SK-N-SH (cell line): Measurements from ENCODE around the gene PIANP. TPM values are rescaled to one million over a fixed set of nuclear protein-coding genes. Genes with fewer than 3 reads are reported as not detected.
"Not testable (repeated sequence)": the region's sequence is repeated elsewhere in the genome, so short reads cannot be mapped to it uniquely, and the experiment has no call there.

Experiments
- CTCF ChIA-PET: fragments of 300-600, 350-600 bp; formaldehyde crosslinking; extraction: SDS; loops from one replicate; lab custom pipeline; 2021; lab: Yijun Ruan, JAX
- POLR2A ChIA-PET: fragments of 350-600 bp; sonication (Branson Sonifier 250); formaldehyde crosslinking; extraction: SDS; loops from one replicate; lab custom pipeline; 2020; ENCODE audit warnings: antibody characterized with exemption, inconsistent platforms; lab: Yijun Ruan, JAX
- DNase-seq: peaks from one replicate; pipeline ENCODE4 v3.0.0; 2012
- H2AFZ ChIP-seq: fragments of 200-600 bp; sonication (generic); 2 replicates; pipeline ENCODE4 v1.8.1; 2016; ENCODE audit warnings: antibody characterized with exemption, mild to moderate bottlenecking, low read depth
- H3F3A ChIP-seq: fragments of 200-600 bp; sonication (generic); replicated peaks from 2 replicates; pipeline ENCODE3; 2016; ENCODE audit warnings: antibody characterized with exemption, mild to moderate bottlenecking; ENCODE audit not compliant: insufficient read depth
- H3K27ac ChIP-seq, 2 experiments: fragments of 200-500 bp in 1 of 2; fragments of 200-600 bp in 1 of 2; sonication (Bioruptor generic) in 1 of 2; sonication (generic), shearing (Covaris generic) in 1 of 2; 2 replicates each; pipeline versions ENCODE4 v1.5.1 to v1.6.1; 2014 to 2016; ENCODE audit warnings: low read depth in 2 of 2, inconsistent platforms in 1 of 2, low read length in 1 of 2, mild to moderate bottlenecking in 1 of 2, mixed read lengths in 1 of 2
- H3K27me3 ChIP-seq: fragments of 200-600 bp; sonication (generic), shearing (Covaris generic); 2 replicates; pipeline ENCODE4 v1.6.1; 2016; ENCODE audit warnings: mixed run types; ENCODE audit not compliant: insufficient read depth
- H3K36me3 ChIP-seq, 2 experiments: fragments of 200-500 bp in 1 of 2; fragments of 200-600 bp in 1 of 2; sonication (Bioruptor generic) in 1 of 2; sonication (generic) in 1 of 2; replicated peaks in 1 of 2; 2 replicates each; pipeline versions ENCODE3 to v1.5.1; 2014 to 2016; ENCODE audit warnings: low read length in 1 of 2, mild to moderate bottlenecking in 1 of 2; ENCODE audit not compliant: insufficient read depth in 2 of 2, control insufficient read depth in 1 of 2
- H3K4me1 ChIP-seq, 2 experiments: fragments of 200-500 bp in 1 of 2; fragments of 200-600 bp in 1 of 2; sonication (Bioruptor generic) in 1 of 2; sonication (generic), shearing (Covaris generic) in 1 of 2; 2 replicates each; pipeline versions ENCODE4 v1.5.1 to v1.6.1; 2014 to 2016; ENCODE audit warnings: low read depth in 1 of 2, low read length in 1 of 2, mixed run types in 1 of 2; ENCODE audit not compliant: insufficient read depth in 2 of 2, control insufficient read depth in 1 of 2
- H3K4me2 ChIP-seq: fragments of 200-600 bp; sonication (generic), shearing (Covaris generic); 2 replicates; pipeline ENCODE4 v1.6.1; 2017; ENCODE audit warnings: mixed run types
- H3K4me3 ChIP-seq, 2 experiments: fragments of 200-500 bp in 1 of 2; fragments of 200-600 bp in 1 of 2; sonication (Bioruptor generic) in 1 of 2; sonication (generic), shearing (Covaris generic) in 1 of 2; 2 replicates each; pipeline versions ENCODE4 v1.5.1 to v1.8.1; 2014 to 2016; ENCODE audit warnings: low read depth in 2 of 2, inconsistent platforms in 1 of 2, low read length in 1 of 2, mild to moderate bottlenecking in 1 of 2, mixed read lengths in 1 of 2, moderate library complexity in 1 of 2
- H3K79me2 ChIP-seq: fragments of 200-600 bp; sonication (generic); 2 replicates; pipeline ENCODE4 v1.8.1; 2017; ENCODE audit warnings: mild to moderate bottlenecking; ENCODE audit not compliant: insufficient read depth
- H3K9ac ChIP-seq: fragments of 200-600 bp; sonication (generic); 2 replicates; pipeline ENCODE4 v1.6.1; 2017; ENCODE audit warnings: mixed run types
- H3K9me2 ChIP-seq: fragments of 200-600 bp; sonication (generic); 2 replicates; pipeline ENCODE4 v1.6.1; 2017; ENCODE audit warnings: mixed run types
- H3K9me3 ChIP-seq: fragments of 200-600 bp; sonication (generic); 2 replicates; pipeline ENCODE4 v1.6.1; 2017; ENCODE audit warnings: mixed run types, mild to moderate bottlenecking, moderate library complexity
- H4K20me1 ChIP-seq: fragments of 200-600 bp; sonication (generic); 2 replicates; pipeline ENCODE4 v1.6.1; 2017; ENCODE audit warnings: mild to moderate bottlenecking, mixed run types; ENCODE audit not compliant: insufficient read depth
- CHD2 ChIP-seq: fragments of 150-350 bp; IDR thresholded peaks from 2 replicates; pipeline ENCODE4 v1.6.1; 2018; ENCODE audit warnings: low read length; ENCODE audit not compliant: partially characterized antibody
- EP300 ChIP-seq, 2 experiments: IDR thresholded peaks; 2 replicates each; pipeline versions ENCODE4 v1.4.0 to v1.6.1; 2012; ENCODE audit warnings: borderline replicate concordance in 1 of 2, low read depth in 1 of 2, low read length in 1 of 2
- EZH2phosphoT487 ChIP-seq: fragments of 200-600 bp; sonication (generic); IDR thresholded peaks from 2 replicates; pipeline ENCODE4 v1.6.1; 2017; ENCODE audit warnings: low read depth, mixed run types, mild to moderate bottlenecking, antibody characterized with exemption, moderate library complexity, borderline replicate concordance
- FOXM1 ChIP-seq: IDR thresholded peaks from 2 replicates; pipeline ENCODE4 v1.4.0; 2012; ENCODE audit warnings: low read depth, mild to moderate bottlenecking
- NFIC ChIP-seq: IDR thresholded peaks from 2 replicates; pipeline ENCODE4 v1.4.0; 2012; ENCODE audit warnings: borderline replicate concordance
- POLR2AphosphoS5 ChIP-seq: IDR thresholded peaks from 2 replicates; pipeline ENCODE4 v1.6.1; 2012; ENCODE audit warnings: low read depth, low read length
- TAF1 ChIP-seq: IDR thresholded peaks from 2 replicates; pipeline ENCODE4 v1.6.1; 2012; ENCODE audit warnings: low read depth, mild to moderate bottlenecking, low read length, moderate library complexity, borderline replicate concordance
- TEAD4 ChIP-seq: IDR thresholded peaks from 2 replicates; pipeline ENCODE4 v1.4.0; 2012; ENCODE audit warnings: mild to moderate bottlenecking, borderline replicate concordance; ENCODE audit not compliant: insufficient read depth
- WGBS: methylation state at CpG from one replicate; pipeline ENCODE4 v1.1.6; 2017; ENCODE audit warnings: low lambda C conversion rate; 5-methylcytosine and 5-hydroxymethylcytosine counted together
- polyA plus RNA-seq, 3 experiments: library from polyadenylated mRNA; depleted of rRNA; stranded (reverse); fragments of >200 nt; gene quantifications; 2 replicates each; pipeline ENCODE4 v1.2.3, GENCODE V29; 2012
- TF ChIP-seq, protein P1 (sequence below): fragments of 200-600 bp; sonication (generic); IDR thresholded peaks from 2 replicates; pipeline ENCODE4 v1.6.1; 2017; ENCODE audit warnings: antibody characterized with exemption, mild to moderate bottlenecking, moderate library complexity
- TF ChIP-seq, protein P2 (sequence below): IDR thresholded peaks from 2 replicates; pipeline ENCODE4 v1.6.1; 2012; ENCODE audit warnings: mild to moderate bottlenecking, low read depth, low read length, moderate library complexity

PIANP gene
- polyA plus RNA-seq, 1 of the 3 experiments (the other 2 are of a cell fraction): 9.9 TPM

DNA sequence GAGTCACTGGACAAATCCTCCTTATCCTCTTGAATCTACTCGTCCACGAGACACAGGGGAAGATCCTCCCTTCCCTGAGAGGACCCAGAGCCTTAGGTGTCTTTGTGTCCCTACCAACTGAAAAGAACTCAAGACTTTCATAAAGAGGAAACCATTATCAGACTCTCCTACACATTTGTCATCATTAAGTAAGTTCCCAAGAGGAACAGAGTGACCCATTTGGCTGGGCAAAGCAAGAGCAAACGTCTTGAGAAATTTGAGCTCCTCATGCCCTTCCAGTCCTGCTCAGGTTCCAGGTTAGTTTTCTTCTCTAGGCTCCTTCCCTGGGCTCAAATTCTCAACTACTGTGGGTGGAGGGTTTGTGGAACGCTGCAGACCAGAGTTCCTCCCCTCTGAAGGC, 46.6 kb upstream of the PIANP start:
- Histone ChIP-seq H3K9me3 (no peaks in the 10 kb centered on the region), H3K4me2 (no peak overlapping the region), H2AFZ (no peak overlapping the region), H3K27me3 (no peaks in the 10 kb centered on the region), H3K79me2 (peaks cover 27% of the 10 kb centered on the region), H4K20me1 (peaks cover 12% of the 10 kb centered on the region), H3K4me3 (no peak overlapping the region), H3F3A (peaks cover 16% of the 10 kb centered on the region), H3K27ac (no peak overlapping the region), H3K9ac (no peak overlapping the region), H3K4me1 (peaks cover 8 to 9% of the 10 kb centered on the region in 2 experiments), H3K9me2 (no peaks in the 10 kb centered on the region), H3K36me3 (peaks cover 43 to 52% of the 10 kb centered on the region in 2 experiments)
- no peak for DNase-seq
- ChIA-PET CTCF (interaction anchor here (1.3 to 1.6 kb wide), 2 partner anchors 33 to 78 kb away, joined by 5 to 7 read pairs; no protein-coding TSS in a partner anchor), POLR2A (interaction anchor here (1.2 kb wide), 1 partner anchor 31 kb away, joined by 3 read pairs; no protein-coding TSS in a partner anchor)
- 86% methylated on average over 4 of the region's 4 CpGs for WGBS
- no peak for TF ChIP-seq TAF1
- no peak for TF ChIP-seq NFIC
- TF ChIP-seq POLR2AphosphoS5: no peak
- TF ChIP-seq, protein P1, sequence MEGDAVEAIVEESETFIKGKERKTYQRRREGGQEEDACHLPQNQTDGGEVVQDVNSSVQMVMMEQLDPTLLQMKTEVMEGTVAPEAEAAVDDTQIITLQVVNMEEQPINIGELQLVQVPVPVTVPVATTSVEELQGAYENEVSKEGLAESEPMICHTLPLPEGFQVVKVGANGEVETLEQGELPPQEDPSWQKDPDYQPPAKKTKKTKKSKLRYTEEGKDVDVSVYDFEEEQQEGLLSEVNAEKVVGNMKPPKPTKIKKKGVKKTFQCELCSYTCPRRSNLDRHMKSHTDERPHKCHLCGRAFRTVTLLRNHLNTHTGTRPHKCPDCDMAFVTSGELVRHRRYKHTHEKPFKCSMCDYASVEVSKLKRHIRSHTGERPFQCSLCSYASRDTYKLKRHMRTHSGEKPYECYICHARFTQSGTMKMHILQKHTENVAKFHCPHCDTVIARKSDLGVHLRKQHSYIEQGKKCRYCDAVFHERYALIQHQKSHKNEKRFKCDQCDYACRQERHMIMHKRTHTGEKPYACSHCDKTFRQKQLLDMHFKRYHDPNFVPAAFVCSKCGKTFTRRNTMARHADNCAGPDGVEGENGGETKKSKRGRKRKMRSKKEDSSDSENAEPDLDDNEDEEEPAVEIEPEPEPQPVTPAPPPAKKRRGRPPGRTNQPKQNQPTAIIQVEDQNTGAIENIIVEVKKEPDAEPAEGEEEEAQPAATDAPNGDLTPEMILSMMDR: no peak
- TF ChIP-seq, protein P2, sequence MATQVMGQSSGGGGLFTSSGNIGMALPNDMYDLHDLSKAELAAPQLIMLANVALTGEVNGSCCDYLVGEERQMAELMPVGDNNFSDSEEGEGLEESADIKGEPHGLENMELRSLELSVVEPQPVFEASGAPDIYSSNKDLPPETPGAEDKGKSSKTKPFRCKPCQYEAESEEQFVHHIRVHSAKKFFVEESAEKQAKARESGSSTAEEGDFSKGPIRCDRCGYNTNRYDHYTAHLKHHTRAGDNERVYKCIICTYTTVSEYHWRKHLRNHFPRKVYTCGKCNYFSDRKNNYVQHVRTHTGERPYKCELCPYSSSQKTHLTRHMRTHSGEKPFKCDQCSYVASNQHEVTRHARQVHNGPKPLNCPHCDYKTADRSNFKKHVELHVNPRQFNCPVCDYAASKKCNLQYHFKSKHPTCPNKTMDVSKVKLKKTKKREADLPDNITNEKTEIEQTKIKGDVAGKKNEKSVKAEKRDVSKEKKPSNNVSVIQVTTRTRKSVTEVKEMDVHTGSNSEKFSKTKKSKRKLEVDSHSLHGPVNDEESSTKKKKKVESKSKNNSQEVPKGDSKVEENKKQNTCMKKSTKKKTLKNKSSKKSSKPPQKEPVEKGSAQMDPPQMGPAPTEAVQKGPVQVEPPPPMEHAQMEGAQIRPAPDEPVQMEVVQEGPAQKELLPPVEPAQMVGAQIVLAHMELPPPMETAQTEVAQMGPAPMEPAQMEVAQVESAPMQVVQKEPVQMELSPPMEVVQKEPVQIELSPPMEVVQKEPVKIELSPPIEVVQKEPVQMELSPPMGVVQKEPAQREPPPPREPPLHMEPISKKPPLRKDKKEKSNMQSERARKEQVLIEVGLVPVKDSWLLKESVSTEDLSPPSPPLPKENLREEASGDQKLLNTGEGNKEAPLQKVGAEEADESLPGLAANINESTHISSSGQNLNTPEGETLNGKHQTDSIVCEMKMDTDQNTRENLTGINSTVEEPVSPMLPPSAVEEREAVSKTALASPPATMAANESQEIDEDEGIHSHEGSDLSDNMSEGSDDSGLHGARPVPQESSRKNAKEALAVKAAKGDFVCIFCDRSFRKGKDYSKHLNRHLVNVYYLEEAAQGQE: no peak
- TF ChIP-seq TEAD4: no peak

DNA sequence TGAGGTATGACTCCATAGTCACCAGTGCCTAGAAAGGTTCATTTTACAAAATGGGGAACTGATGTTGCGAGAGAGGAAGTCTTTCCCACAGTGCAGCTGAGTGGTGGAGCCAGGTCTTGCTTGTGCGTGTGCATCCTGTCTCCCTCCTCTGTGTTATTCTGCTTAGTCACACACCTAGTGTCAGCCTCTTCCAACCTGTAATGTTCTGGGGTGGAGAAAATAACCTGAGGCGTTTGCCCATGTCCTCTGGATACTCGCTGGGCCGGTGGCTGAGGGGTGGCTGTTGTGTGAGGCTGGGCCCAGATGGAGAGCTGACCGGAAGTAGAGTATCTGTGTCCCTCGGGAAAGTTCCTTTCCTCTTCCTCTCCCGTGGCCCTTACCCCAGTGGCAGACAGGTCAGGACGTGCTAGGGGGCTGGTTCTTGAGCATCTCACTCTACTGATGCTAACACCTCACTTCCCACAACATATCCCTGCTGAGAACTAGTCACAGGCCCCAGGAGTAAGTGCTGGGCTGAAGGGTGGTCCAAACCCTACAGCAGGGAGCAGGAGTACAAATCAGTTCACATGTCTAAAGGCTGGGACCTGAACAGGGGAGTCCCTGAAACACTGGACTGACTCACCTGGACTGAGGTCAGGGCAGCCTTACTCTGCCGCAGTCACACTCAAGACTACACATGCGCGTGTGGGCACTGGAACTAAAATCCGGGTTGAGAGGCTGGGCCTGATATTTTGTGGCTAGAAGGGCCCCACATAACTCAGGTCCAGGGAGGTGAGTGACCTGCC, 45.3 kb upstream of the PIANP start:
- H3K9ac ChIP-seq: no peak overlapping the region
- H3K79me2 ChIP-seq: peaks cover 15% of the 10 kb centered on the region; the same call in 1 of the 2 replicates
- TF ChIP-seq FOXM1 (no peak), CHD2 (no peak), EZH2phosphoT487 (no peak), EP300 (IDR thresholded peaks at IDR 0.05; ENCODE audit: borderline replicate concordance in 1 of 2, low read depth in 1 of 2, low read length in 1 of 2) (no peak)
- TF ChIP-seq, all 33 proteins: peak for 0
- H3K27me3 ChIP-seq: no peaks in the 10 kb centered on the region
- H4K20me1 ChIP-seq: 0 out of 2 replicates have a peak, but pooled peaks cover 4% of the 10 kb centered on the region
- no peak overlapping the region for H2AFZ ChIP-seq
- no peak overlapping the region for H3K27ac ChIP-seq
- no peak overlapping the region for H3K4me2 ChIP-seq
- no peak for DNase-seq
- 92% methylated on average over 8 of the region's 13 CpGs for WGBS
- no peaks in the 10 kb centered on the region for H3K9me2 ChIP-seq
- POLR2A ChIA-PET: interaction anchor here (1.2 kb wide), 1 partner anchor 32 kb away, joined by 3 read pairs; no protein-coding TSS in a partner anchor
- CTCF ChIA-PET: interaction anchor here (1.6 to 6.9 kb wide), 3 partner anchors 7 to 34 kb away, joined by 5 to 53 read pairs (median 7); partner anchors contain the start of gene MLF2
- no peak overlapping the region for H3K4me3 ChIP-seq
- no peaks in the 10 kb centered on the region; a peak in 2 of 4 replicates for H3K4me1 ChIP-seq
- no peaks in the 10 kb centered on the region for H3K9me3 ChIP-seq
- peaks cover 16% of the 10 kb centered on the region for H3F3A ChIP-seq
- peaks cover 33 to 42% of the 10 kb centered on the region in 2 experiments for H3K36me3 ChIP-seq

DNA sequence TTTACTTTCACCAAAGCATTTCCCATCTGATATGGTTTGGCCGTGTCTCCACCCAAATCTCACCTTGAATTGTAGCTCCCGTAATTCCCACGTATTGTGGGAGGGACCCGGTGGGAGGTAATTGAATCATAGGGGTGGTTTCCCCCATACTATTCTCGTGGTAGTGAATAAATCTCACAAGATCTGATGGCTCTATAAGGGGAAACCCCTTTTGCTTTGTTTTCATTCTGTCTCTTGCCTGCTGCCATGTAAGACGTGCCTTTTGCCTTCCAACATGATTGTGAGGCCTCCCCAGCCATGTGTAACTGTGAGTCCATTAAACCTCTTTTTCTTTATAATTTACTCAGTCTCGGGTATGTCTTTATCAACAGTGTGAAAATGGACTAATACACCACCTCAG, 42.7 kb upstream of the PIANP start:
- H3K79me2 ChIP-seq, H3K27ac ChIP-seq, POLR2A ChIA-PET, H3K9me3 ChIP-seq, DNase-seq, H4K20me1 ChIP-seq, H3K9ac ChIP-seq, H3K9me2 ChIP-seq, H2AFZ ChIP-seq, H3K4me1 ChIP-seq, H3K4me2 ChIP-seq, H3K27me3 ChIP-seq, H3K4me3 ChIP-seq: not testable (repeated sequence)
- CTCF ChIA-PET: interaction anchor here (1.5 to 6.9 kb wide), 5 partner anchors 7 to 92 kb away, joined by 6 to 53 read pairs (median 7); partner anchors contain the start of gene MLF2
- WGBS: 55% methylated on average over 7 of the region's 7 CpGs
- H3F3A ChIP-seq: peaks cover 16% of the 10 kb centered on the region
- peaks cover 12 to 18% of the 10 kb centered on the region in 2 experiments for H3K36me3 ChIP-seq
